ENCODE results near the gene MAP3K5. TPM values are rescaled to one million over a fixed set of nuclear protein-coding genes. Genes with fewer than 3 reads are reported as not detected.

Gene MAP3K5
- total RNA-seq, 1 experiment from 2014 or later = 2.1 TPM

- Histone ChIP-seq H3K27me3 (replicated peaks; ENCODE audit: control insufficient read depth, insufficient read depth, low read length) (no peaks in the 10 kb centered on the region), H3K4me3 (ENCODE audit: low read depth, low read length) (no peak overlapping the region), H3K36me3 (ENCODE audit: control insufficient read depth, insufficient read depth, low read length) (no peaks in the 10 kb centered on the region), H3K4me1 (no peaks in the 10 kb centered on the region), H3K9me3 (no peaks in the 10 kb centered on the region)
- H3K4me1 Mint-ChIP-seq (ENCODE audit: low read depth, unreplicated experiment) = no peaks in the 10 kb centered on the region
- intact Hi-C loops (cut with micrococcal nuclease; ENCODE audit: unreplicated experiment) = no loop called here
- no peak for TF ChIP-seq CTCF (IDR thresholded peaks at IDR 0.05; ENCODE audit: insufficient read depth in 1 of 2, low read depth in 1 of 2, low read length in 1 of 2, severe bottlenecking in 1 of 2, unreplicated experiment in 1 of 2)
- H3K27ac Mint-ChIP-seq (ENCODE audit: unreplicated experiment) = no peak overlapping the region
- no peaks in the 10 kb centered on the region for H3K36me3 Mint-ChIP-seq (ENCODE audit: insufficient read depth, unreplicated experiment)
- H3K4me3 Mint-ChIP-seq (ENCODE audit: unreplicated experiment) = no peak overlapping the region
- no peaks in the 10 kb centered on the region for H3K27me3 Mint-ChIP-seq (ENCODE audit: insufficient read depth, unreplicated experiment)
- ChIA-PET POLR2A (no interaction called here), CTCF (no interaction called here)
- BruUV-seq (replicated peaks) = no TSS peak
- H3K9me3 Mint-ChIP-seq (ENCODE audit: unreplicated experiment) = no peaks in the 10 kb centered on the region
- no peak for DNase-seq
Observed at GRCh38 chr6:136767570-136768309, 24.5 kb downstream of the MAP3K5 start.

DNA sequence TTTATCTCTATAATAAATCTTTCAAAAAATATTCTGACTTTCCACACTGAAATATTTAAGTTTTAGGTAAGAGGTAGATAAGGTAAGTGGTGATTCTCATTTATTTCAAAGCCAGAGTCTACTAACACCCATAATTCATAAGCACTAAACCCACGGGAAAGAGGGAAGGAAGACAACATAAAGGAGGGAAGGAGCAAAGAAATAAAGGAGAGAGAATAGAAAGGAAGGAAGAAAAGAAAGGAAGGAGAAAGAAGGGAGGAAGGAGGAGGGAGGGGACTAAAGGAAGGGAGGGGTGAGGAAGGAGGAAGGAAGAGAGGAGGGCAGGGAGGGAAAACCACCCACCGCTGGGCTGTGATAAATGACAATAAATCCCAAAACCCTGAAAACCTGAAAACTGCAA is 25.2 kb downstream of the MAP3K5 start:
- POLR2A ChIA-PET = no interaction called here

DNA sequence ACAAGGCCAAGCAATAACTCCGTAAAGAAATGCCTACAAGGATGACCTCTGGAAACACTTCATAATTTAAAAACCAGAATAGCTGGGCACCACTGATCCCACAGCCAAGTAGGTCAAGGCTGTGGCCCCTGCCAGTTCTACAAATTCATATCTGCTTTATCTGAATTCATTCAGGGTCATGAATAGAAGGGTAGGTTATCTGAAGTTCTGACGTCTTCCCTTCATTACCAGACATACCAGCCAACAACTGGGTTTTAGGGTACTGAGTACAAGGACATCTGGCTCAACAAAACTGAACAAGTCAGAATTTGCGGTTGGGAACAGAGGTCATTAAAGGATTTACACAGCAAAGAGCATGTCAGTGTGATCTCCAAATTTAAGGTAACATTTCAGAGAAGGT is 26.0 kb downstream of the MAP3K5 start:
- Mint-ChIP-seq H3K4me3 (ENCODE audit: unreplicated experiment) (no peak overlapping the region), H3K27ac (ENCODE audit: unreplicated experiment) (no peak overlapping the region), H3K4me1 (ENCODE audit: low read depth, unreplicated experiment) (no peaks in the 10 kb centered on the region), H3K36me3 (ENCODE audit: insufficient read depth, unreplicated experiment) (no peaks in the 10 kb centered on the region), H3K27me3 (ENCODE audit: insufficient read depth, unreplicated experiment) (no peaks in the 10 kb centered on the region), H3K9me3 (ENCODE audit: unreplicated experiment) (no peaks in the 10 kb centered on the region)
- Histone ChIP-seq H3K36me3 (ENCODE audit: control insufficient read depth, insufficient read depth, low read length) (no peaks in the 10 kb centered on the region), H3K9me3 (no peaks in the 10 kb centered on the region), H3K27me3 (replicated peaks; ENCODE audit: control insufficient read depth, insufficient read depth, low read length) (no peaks in the 10 kb centered on the region), H3K4me3 (ENCODE audit: low read depth, low read length) (no peak overlapping the region), H3K4me1 (no peaks in the 10 kb centered on the region)
- no peak for DNase-seq
- TF ChIP-seq CTCF (IDR thresholded peaks at IDR 0.05; ENCODE audit: insufficient read depth in 1 of 2, low read depth in 1 of 2, low read length in 1 of 2, severe bottlenecking in 1 of 2, unreplicated experiment in 1 of 2) = no peak
- POLR2A ChIA-PET = no interaction called here
- CTCF ChIA-PET = no interaction called here
- BruUV-seq (replicated peaks) = no TSS peak
- intact Hi-C loops (cut with micrococcal nuclease; ENCODE audit: unreplicated experiment) = no loop called here

More for the DNA sequence above, 25.2 kb downstream of the MAP3K5 start:
- no peaks in the 10 kb centered on the region for H3K27me3 Mint-ChIP-seq (ENCODE audit: insufficient read depth, unreplicated experiment)
- no TSS peak for BruUV-seq (replicated peaks)
- Histone ChIP-seq H3K4me1 (no peaks in the 10 kb centered on the region), H3K36me3 (ENCODE audit: control insufficient read depth, insufficient read depth, low read length) (no peaks in the 10 kb centered on the region), H3K9me3 (no peaks in the 10 kb centered on the region), H3K27me3 (replicated peaks; ENCODE audit: control insufficient read depth, insufficient read depth, low read length) (no peaks in the 10 kb centered on the region), H3K4me3 (ENCODE audit: low read depth, low read length) (no peak overlapping the region)
- no peak overlapping the region for H3K27ac Mint-ChIP-seq (ENCODE audit: unreplicated experiment)
- no peak overlapping the region for H3K4me3 Mint-ChIP-seq (ENCODE audit: unreplicated experiment)
- intact Hi-C loops (cut with micrococcal nuclease; ENCODE audit: unreplicated experiment) = no loop called here
- no peaks in the 10 kb centered on the region for H3K4me1 Mint-ChIP-seq (ENCODE audit: low read depth, unreplicated experiment)
- DNase-seq = no peak
- CTCF ChIA-PET = no interaction called here
- H3K36me3 Mint-ChIP-seq (ENCODE audit: insufficient read depth, unreplicated experiment) = no peaks in the 10 kb centered on the region
- no peaks in the 10 kb centered on the region for H3K9me3 Mint-ChIP-seq (ENCODE audit: unreplicated experiment)
- TF ChIP-seq CTCF (IDR thresholded peaks at IDR 0.05; ENCODE audit: insufficient read depth in 1 of 2, low read depth in 1 of 2, low read length in 1 of 2, severe bottlenecking in 1 of 2, unreplicated experiment in 1 of 2) = no peak
